ENCODE measurements around the gene RPL6.

DNA sequence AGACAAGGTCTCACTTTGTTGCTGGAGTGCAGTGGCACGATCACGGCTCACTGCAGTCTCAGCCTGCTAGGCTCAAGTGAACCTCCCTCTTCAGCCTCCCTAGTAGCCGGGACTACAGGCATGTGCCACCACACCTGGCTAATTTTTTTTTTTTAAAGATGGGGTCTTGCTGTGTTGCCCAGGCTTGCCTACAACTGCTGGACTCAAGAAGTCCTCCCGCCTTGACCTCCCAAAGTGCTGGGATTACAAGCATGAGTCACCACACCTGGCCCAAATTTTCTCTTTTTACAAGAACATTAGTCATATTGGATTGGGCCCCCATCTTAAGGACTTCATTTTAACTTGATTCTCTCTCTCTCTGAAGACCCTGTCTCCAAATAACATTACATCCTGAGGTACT, 20.2 kb downstream of the RPL6 start:
- TF ChIP-seq, protein P1, sequence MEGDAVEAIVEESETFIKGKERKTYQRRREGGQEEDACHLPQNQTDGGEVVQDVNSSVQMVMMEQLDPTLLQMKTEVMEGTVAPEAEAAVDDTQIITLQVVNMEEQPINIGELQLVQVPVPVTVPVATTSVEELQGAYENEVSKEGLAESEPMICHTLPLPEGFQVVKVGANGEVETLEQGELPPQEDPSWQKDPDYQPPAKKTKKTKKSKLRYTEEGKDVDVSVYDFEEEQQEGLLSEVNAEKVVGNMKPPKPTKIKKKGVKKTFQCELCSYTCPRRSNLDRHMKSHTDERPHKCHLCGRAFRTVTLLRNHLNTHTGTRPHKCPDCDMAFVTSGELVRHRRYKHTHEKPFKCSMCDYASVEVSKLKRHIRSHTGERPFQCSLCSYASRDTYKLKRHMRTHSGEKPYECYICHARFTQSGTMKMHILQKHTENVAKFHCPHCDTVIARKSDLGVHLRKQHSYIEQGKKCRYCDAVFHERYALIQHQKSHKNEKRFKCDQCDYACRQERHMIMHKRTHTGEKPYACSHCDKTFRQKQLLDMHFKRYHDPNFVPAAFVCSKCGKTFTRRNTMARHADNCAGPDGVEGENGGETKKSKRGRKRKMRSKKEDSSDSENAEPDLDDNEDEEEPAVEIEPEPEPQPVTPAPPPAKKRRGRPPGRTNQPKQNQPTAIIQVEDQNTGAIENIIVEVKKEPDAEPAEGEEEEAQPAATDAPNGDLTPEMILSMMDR (IDR thresholded peaks at IDR 0.05; ENCODE audit: low read depth, low read length): no peak
- no peak for TF ChIP-seq POLR2A (IDR thresholded peaks at IDR 0.05; ENCODE audit: extremely low read depth, insufficient read length)
